Measurements from ENCODE around the gene AGL. TPM values are rescaled to one million over a fixed set of nuclear protein-coding genes. Genes with fewer than 3 reads are reported as not detected.
"Not testable (repeated sequence)": the region's sequence is repeated elsewhere in the genome, so short reads cannot be mapped to it uniquely, and the experiment has no call there.

AGL gene
- total RNA-seq, 1 donor from 2014 or later = 9.9 TPM

DNA sequence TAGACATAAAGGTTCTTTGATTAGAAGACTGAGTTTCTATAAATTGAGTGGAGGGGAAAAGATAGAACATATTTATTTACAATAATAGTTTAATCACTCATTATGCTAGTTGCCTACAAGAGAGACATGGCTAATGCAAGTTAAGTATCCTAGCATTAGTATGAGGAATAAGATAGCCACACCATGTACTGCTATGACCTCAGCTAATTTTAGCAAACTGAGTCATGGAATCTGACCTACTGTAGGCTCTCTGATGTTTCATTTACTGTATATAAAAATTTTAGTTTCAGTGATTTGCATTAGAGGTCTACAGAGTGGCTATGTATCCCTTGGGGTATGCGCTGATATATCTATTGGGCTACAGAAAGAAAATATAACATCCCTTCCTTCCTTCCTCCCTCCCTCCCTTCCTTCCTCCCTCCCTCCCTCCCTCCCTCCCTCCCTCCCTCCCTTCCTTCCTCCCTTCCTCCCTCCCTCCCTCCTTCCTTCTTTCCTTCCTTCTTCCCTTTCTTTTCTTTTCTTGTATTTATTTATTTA lies 5.8 kb downstream of the AGL start:
- H3K4me3 ChIP-seq = no peak overlapping the region
- H3K4me1 ChIP-seq = no peaks in the 10 kb centered on the region
- H3K27me3 ChIP-seq = no peaks in the 10 kb centered on the region
- no peak for DNase-seq (ENCODE audit: low spot score in 2 of 2)
- no peak overlapping the region for H3K27ac ChIP-seq
- intact Hi-C loops (cut with DNase I) = no loop called here
- TF ChIP-seq CTCF (IDR thresholded peaks at IDR 0.05) = no peak
- no peaks in the 10 kb centered on the region for H3K9me3 ChIP-seq
- H3K36me3 ChIP-seq = peaks cover 4 to 9% of the 10 kb centered on the region in 2 donors

DNA sequence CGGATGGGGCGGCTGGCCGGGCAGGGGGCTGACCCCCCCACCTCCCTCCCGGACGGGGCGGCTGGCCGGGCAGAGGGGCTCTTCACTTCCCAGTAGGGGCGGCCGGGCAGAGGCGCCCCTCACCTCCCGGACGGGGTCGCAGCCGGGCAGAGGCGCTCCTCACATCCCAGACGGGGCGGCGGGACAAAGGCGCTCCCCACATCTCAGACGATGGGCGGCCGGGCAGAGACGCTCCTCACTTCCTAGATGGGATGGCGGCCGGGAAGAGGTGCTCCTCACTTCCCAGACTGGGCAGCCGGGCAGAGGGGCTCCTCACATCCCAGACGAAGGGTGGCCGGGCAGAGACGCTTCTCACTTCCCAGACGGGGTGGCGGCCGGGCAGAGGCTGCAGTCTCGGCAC lies 6.9 kb downstream of the AGL start:
- H3K27ac ChIP-seq; H3K9me3 ChIP-seq; intact Hi-C loops (cut with DNase I); H3K4me1 ChIP-seq; H3K36me3 ChIP-seq; DNase-seq (ENCODE audit: low spot score in 2 of 2); H3K27me3 ChIP-seq; H3K4me3 ChIP-seq: not testable (repeated sequence)

GRCh38 chr1:99858286-99858685 lies 8.1 kb downstream of the AGL start:
- no peaks in the 10 kb centered on the region for H3K27me3 ChIP-seq
- peaks cover 9 to 18% of the 10 kb centered on the region in 2 donors for H3K36me3 ChIP-seq
- no peak overlapping the region for H3K27ac ChIP-seq
- no peaks in the 10 kb centered on the region for H3K4me1 ChIP-seq
- intact Hi-C loops (cut with DNase I) = no loop called here
- TF ChIP-seq CTCF (IDR thresholded peaks at IDR 0.05) = no peak
- no peak for DNase-seq (ENCODE audit: low spot score in 2 of 2)
- no peak overlapping the region for H3K4me3 ChIP-seq
- no peaks in the 10 kb centered on the region for H3K9me3 ChIP-seq

- no peak for TF ChIP-seq CTCF (IDR thresholded peaks at IDR 0.05)
- Histone ChIP-seq H3K36me3 (peaks cover 9 to 20% of the 10 kb centered on the region in 2 donors), H3K9me3 (no peaks in the 10 kb centered on the region), H3K4me3 (no peak overlapping the region), H3K27me3 (no peaks in the 10 kb centered on the region), H3K4me1 (no peaks in the 10 kb centered on the region), H3K27ac (no peak overlapping the region)
- intact Hi-C loops (cut with DNase I) = no loop called here
- DNase-seq (ENCODE audit: low spot score in 2 of 2) = no peak
These were observed 8.7 kb downstream of the AGL start for GRCh38 chr1:99858881-99859280.

DNA sequence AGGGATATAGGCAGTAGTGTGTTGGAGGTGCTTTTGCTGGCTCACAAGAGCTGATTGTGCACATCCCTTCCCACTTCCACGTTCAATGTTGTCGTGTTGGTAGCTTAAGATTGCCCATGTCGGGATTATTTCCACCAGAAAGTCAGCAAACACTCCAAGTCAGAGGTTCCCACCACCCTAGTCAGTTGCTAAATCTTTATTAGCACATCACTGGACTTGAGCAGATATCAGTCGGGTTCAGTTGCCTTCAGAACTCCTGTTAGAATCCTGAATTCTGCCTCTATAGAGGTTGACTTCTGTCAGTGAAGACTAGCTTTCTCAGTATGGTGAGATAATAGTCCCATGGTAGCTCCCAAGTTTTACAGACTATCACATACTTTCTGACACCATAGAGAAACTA lies 10.5 kb downstream of the AGL start:
- H3K4me1 ChIP-seq = no peaks in the 10 kb centered on the region
- no peak overlapping the region for H3K4me3 ChIP-seq
- peaks cover 4 to 29% of the 10 kb centered on the region in 2 donors for H3K36me3 ChIP-seq
- no peaks in the 10 kb centered on the region for H3K27me3 ChIP-seq
- H3K27ac ChIP-seq = no peak overlapping the region
- TF ChIP-seq CTCF (IDR thresholded peaks at IDR 0.05) = no peak
- intact Hi-C loops (cut with DNase I) = no loop called here
- H3K9me3 ChIP-seq = no peaks in the 10 kb centered on the region
- no peak for DNase-seq (ENCODE audit: low spot score in 2 of 2)

DNA sequence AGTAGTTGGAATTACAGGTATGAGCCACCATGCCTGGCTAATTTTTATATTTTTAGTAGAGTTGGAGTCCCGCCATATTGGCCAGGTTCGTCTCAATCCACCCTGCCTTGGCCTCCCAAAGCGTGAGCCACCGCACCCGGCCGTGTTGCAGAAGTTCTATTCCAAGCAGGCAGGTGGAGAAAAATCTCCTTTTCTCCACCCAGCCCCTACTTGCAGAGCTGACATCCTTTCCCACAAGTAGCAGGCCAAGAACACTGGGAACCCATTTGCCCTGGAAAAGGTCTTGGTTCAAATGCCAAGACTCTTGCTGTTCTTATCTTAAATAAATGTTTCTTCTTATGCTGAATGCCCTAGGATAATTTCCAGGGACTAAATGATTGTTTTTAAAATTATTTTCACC lies 17.5 kb downstream of the AGL start:
- DNase-seq (ENCODE audit: low spot score in 2 of 2) = no peak
- Histone ChIP-seq H3K27ac (peak overlapping the region in 1 of 2 donors; percentile 33), H3K9me3 (no peaks in the 10 kb centered on the region), H3K4me3 (no peak overlapping the region), H3K36me3 (peaks cover 0 to 17% of the 10 kb centered on the region in 2 donors), H3K4me1 (peaks cover 0 to 4% of the 10 kb centered on the region in 2 donors), H3K27me3 (no peaks in the 10 kb centered on the region)
- intact Hi-C loops (cut with DNase I) = no loop called here
- no peak for TF ChIP-seq CTCF (IDR thresholded peaks at IDR 0.05)
